ENCODE measurements around the gene WDR19.

Gene WDR19

DNA sequence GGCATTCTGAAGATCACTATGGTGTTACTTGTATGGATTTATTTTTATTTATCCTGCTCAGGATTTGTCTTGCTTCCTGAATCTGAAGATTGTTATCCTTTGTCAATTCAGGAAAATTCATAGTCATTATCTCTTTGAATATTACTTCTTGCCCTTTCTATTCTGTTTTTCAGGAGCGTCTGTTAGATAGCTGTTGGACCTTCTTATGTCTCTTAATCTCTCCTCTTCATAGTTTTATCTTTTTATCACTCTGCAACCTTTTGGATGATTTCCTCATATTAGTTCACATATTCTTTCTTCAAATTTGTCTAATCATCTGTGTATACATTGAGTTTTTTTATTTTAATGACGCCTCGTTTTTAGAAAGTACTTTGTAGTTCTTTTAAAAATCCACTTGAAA is 19.6 kb downstream of the WDR19 start:
- no peak for DNase-seq (ENCODE audit: low read depth)
- TF ChIP-seq, protein P1, sequence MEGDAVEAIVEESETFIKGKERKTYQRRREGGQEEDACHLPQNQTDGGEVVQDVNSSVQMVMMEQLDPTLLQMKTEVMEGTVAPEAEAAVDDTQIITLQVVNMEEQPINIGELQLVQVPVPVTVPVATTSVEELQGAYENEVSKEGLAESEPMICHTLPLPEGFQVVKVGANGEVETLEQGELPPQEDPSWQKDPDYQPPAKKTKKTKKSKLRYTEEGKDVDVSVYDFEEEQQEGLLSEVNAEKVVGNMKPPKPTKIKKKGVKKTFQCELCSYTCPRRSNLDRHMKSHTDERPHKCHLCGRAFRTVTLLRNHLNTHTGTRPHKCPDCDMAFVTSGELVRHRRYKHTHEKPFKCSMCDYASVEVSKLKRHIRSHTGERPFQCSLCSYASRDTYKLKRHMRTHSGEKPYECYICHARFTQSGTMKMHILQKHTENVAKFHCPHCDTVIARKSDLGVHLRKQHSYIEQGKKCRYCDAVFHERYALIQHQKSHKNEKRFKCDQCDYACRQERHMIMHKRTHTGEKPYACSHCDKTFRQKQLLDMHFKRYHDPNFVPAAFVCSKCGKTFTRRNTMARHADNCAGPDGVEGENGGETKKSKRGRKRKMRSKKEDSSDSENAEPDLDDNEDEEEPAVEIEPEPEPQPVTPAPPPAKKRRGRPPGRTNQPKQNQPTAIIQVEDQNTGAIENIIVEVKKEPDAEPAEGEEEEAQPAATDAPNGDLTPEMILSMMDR (IDR thresholded peaks at IDR 0.05; ENCODE audit: insufficient read depth, low read depth, low read length, missing control alignments), result no peak
- H3K4me3 ChIP-seq (ENCODE audit: low read length), result no peak overlapping the region

- no peak overlapping the region for H3K4me3 ChIP-seq (ENCODE audit: low read length)
- TF ChIP-seq, protein P1 (IDR thresholded peaks at IDR 0.05; ENCODE audit: insufficient read depth, low read depth, low read length, missing control alignments), result no peak
- DNase-seq (ENCODE audit: low read depth), result no peak
These were observed 22.2 kb downstream of the WDR19 start for GRCh38 chr4:39204543-39204942.

- TF ChIP-seq, protein P1 (IDR thresholded peaks at IDR 0.05; ENCODE audit: insufficient read depth, low read depth, low read length, missing control alignments), result no peak
- H3K4me3 ChIP-seq (ENCODE audit: low read length), result no peak overlapping the region
- no peak for DNase-seq (ENCODE audit: low read depth)
These were observed 22.7 kb downstream of the WDR19 start for GRCh38 chr4:39205000-39205399.

GRCh38 chr4:39205476-39205875 is 23.1 kb downstream of the WDR19 start:
- TF ChIP-seq, protein P1 (IDR thresholded peaks at IDR 0.05; ENCODE audit: insufficient read depth, low read depth, low read length, missing control alignments), result no peak
- no peak for DNase-seq (ENCODE audit: low read depth)

DNA sequence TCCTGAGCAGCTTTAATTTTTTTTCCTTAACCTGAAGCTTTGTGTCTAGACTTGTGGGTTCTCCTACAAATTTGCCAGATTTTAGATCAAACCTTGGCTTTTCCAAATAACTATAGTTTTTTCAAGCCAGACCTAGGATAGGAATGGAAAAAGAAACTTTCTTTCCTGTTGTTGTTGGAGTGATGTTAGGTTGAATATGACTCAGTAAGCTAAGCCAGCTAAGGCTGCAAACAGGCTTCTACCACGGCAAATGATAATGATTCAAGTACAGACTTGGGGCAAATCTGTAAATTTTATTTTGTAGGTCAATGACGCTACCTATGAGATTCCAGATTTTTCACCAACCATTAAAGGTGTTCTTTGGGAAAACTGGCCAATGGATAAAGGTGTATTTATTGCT is 45.6 kb downstream of the WDR19 start:
- H3K4me3 ChIP-seq (ENCODE audit: low read length), result no peak overlapping the region
- TF ChIP-seq, protein P1 (IDR thresholded peaks at IDR 0.05; ENCODE audit: insufficient read depth, low read depth, low read length, missing control alignments), result no peak
- DNase-seq (ENCODE audit: low read depth), result no peak

More at GRCh38 chr4:39205476-39205875, 23.1 kb downstream of the WDR19 start:
- no peak overlapping the region for H3K4me3 ChIP-seq (ENCODE audit: low read length)

DNA sequence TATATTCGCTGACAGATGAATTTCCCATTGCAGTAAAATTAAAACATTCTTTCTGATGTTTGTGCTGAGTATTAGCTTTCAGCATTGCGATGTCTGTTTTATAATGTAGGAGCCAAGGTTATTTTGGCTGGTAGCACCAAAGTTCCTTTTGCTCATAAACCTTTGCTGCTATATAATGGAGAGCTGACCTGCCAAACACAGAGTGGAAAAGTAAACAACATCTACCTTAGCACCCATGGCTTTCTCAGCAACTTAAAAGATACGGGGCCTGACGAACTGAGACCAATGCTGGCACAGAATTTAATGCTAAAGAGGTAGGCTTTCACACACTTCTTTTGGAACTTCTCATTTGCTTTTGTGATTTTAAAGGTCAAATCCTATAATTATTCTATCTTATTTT is 46.0 kb downstream of the WDR19 start:
- H3K4me3 ChIP-seq (ENCODE audit: low read length), result no peak overlapping the region
- TF ChIP-seq, protein P1 (IDR thresholded peaks at IDR 0.05; ENCODE audit: insufficient read depth, low read depth, low read length, missing control alignments), result no peak
- DNase-seq (ENCODE audit: low read depth), result no peak

- TF ChIP-seq, protein P1 (IDR thresholded peaks at IDR 0.05; ENCODE audit: insufficient read depth, low read depth, low read length, missing control alignments), result no peak
- no peak for DNase-seq (ENCODE audit: low read depth)
- no peak overlapping the region for H3K4me3 ChIP-seq (ENCODE audit: low read length)
These were observed 48.1 kb downstream of the WDR19 start for GRCh38 chr4:39230462-39230861.
